ENCODE data around the gene HSPB1.
"Not testable (repeated sequence)": the region's sequence is repeated elsewhere in the genome, so short reads cannot be mapped to it uniquely, and the experiment has no call there.

Gene HSPB1

DNA sequence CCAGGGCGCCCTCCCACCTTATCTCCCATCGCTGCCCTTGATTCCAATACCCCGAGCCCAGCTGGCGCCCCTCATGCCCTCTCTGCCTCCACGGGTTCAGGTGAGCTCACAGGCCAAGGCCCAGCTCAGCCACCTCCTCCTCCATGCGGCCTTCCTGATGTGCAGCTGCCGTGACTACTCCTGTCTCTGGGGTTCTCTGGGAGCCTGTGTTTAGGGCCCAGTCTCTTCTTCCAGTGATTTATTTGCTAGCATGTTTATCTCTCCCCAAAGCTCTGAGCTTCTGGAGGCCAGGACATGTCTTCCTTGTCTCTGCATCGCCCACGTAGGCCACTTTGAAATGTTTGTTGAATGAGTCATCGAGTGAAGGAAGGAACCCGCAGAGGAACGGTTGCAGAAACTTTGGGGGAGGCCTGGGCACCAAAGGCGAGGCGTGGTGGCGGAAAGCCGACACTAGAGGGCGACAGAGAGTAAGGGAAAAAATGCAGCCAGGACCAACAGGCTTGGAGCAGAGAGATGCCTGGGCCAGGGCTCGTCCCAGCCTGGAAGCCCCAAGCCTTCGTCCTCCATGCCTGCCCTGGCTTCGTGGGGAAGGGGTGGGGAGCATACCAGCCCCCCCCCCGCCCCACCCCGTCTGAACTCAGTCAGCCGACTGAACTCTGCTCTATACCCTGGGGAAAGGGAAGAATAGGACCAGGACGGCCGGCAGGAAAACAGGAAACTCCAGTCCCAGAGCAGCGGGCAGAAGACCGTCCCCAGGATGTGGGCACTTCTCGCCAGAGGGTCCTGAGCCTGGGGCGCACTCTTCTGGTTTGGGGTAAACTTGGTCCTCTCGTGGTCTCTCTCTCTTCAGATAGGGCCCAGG, 10.9 kb upstream of the HSPB1 start:
- peaks cover 41% of the 10 kb centered on the region for H3K4me1 ChIP-seq (ENCODE audit: low read depth, poor library complexity, severe bottlenecking)
- H4K20me1 ChIP-seq (ENCODE audit: insufficient read depth), result no peaks in the 10 kb centered on the region
- no peak overlapping the region for H3K27ac ChIP-seq
- TF ChIP-seq, protein P1, sequence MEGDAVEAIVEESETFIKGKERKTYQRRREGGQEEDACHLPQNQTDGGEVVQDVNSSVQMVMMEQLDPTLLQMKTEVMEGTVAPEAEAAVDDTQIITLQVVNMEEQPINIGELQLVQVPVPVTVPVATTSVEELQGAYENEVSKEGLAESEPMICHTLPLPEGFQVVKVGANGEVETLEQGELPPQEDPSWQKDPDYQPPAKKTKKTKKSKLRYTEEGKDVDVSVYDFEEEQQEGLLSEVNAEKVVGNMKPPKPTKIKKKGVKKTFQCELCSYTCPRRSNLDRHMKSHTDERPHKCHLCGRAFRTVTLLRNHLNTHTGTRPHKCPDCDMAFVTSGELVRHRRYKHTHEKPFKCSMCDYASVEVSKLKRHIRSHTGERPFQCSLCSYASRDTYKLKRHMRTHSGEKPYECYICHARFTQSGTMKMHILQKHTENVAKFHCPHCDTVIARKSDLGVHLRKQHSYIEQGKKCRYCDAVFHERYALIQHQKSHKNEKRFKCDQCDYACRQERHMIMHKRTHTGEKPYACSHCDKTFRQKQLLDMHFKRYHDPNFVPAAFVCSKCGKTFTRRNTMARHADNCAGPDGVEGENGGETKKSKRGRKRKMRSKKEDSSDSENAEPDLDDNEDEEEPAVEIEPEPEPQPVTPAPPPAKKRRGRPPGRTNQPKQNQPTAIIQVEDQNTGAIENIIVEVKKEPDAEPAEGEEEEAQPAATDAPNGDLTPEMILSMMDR (conservative IDR thresholded peaks at IDR 0.05; ENCODE audit: low read depth, low read length), result peak; percentile 98
- no peaks in the 10 kb centered on the region for H3K79me2 ChIP-seq (ENCODE audit: insufficient read depth, low read depth)
- H3K27me3 ChIP-seq (ENCODE audit: insufficient read depth, low read depth), result no peaks in the 10 kb centered on the region; the same call in 1 of the 2 replicates
- peak overlapping the region; percentile 50 for H3K4me2 ChIP-seq
- no peaks in the 10 kb centered on the region for H3K36me3 ChIP-seq (ENCODE audit: insufficient read depth)
- peak overlapping the region; percentile 75 for H2AFZ ChIP-seq (ENCODE audit: low read depth)
- no peak overlapping the region for H3K4me3 ChIP-seq (IDR thresholded peaks at IDR 0.05; ENCODE audit: insufficient read depth, low read depth, low read length)
- peak overlapping the region; percentile 4; the same call in 1 of the 2 replicates for H3K9ac ChIP-seq

DNA sequence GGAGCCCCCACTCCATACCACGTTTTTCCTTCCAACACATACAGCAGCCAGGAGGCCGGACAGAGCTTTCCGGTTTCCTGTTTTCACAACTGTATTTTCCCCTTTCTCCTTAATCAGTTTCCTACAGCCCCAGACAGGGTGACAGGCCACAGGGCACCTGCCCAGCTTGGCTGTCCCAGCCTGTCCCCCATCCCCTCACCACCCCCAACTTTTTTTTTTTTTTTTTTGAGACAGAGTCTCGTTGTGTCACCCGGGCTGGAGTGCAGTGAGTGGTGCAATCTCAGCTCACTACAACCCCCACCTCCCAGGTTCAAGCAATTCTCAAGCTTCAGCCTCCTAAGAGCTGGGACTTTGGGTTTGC, 10.3 kb upstream of the HSPB1 start:
- no peak overlapping the region for H3K27ac ChIP-seq
- H3K79me2 ChIP-seq (ENCODE audit: insufficient read depth, low read depth), result no peaks in the 10 kb centered on the region
- no peak overlapping the region for H3K4me3 ChIP-seq (IDR thresholded peaks at IDR 0.05; ENCODE audit: insufficient read depth, low read depth, low read length)
- H2AFZ ChIP-seq (ENCODE audit: low read depth), result peak overlapping the region; percentile 75
- no peaks in the 10 kb centered on the region; the same call in 1 of the 2 replicates for H3K27me3 ChIP-seq (ENCODE audit: insufficient read depth, low read depth)
- H3K4me2 ChIP-seq, result peak overlapping the region; percentile 50; the same call in 1 of the 2 replicates
- no peaks in the 10 kb centered on the region for H4K20me1 ChIP-seq (ENCODE audit: insufficient read depth)
- H3K4me1 ChIP-seq (ENCODE audit: low read depth, poor library complexity, severe bottlenecking), result peaks cover 44% of the 10 kb centered on the region
- no peaks in the 10 kb centered on the region for H3K36me3 ChIP-seq (ENCODE audit: insufficient read depth)
- H3K9ac ChIP-seq, result peak overlapping the region; percentile 4; the same call in 1 of the 2 replicates
- TF ChIP-seq, protein P1 (conservative IDR thresholded peaks at IDR 0.05; ENCODE audit: low read depth, low read length), result no peak

DNA sequence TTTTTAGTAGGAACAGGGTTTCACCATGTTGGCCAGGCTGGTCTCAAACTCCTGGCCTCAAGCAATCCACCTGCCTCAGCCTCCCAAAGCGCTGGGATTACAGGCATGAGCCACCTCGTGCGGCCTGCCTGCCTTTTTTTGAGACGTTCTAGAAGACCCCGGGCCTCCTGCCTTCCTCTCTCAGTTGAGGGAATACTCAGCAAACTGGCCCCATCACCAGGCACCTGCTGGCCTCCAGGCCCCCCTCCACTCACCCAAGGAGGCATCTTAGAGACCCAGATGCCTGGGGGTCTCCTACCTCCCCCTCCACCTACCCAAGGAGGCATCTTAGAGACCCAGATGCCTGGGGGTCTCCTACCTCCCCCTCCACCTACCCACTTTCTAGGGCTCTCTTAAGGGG, 9.6 kb upstream of the HSPB1 start:
- not testable (repeated sequence) for H3K4me2 ChIP-seq, H3K9ac ChIP-seq

DNA sequence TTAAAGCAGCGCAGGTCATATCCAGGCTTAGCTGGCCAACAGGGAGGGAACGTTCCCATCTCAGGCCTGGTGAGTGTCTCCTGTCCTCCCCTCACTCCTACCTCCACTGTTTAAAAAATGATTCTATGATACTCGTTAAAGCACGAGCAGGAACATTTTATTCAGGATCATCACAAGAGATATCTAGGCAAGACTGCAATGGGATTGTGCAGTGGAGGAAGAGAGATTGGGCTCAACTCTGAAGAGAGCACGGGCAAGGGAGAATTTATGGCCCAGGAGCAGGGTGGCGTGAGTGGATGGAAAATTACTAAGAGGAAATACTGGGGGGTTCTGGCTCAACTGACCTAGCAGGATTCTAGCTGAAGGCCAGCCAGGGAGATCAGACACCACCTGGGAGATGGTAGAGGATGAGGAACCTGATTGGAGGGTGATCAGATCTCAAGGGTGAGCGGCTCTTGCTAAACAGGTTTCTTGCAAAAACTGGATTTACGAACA, 9.0 kb upstream of the HSPB1 start:
- Histone ChIP-seq H3K4me3 (IDR thresholded peaks at IDR 0.05; ENCODE audit: insufficient read depth, low read depth, low read length) (no peak overlapping the region), H3K27ac (no peak overlapping the region), H3K4me1 (ENCODE audit: low read depth, poor library complexity, severe bottlenecking) (peaks cover 44% of the 10 kb centered on the region), H2AFZ (ENCODE audit: low read depth) (no peak overlapping the region), H3K36me3 (ENCODE audit: insufficient read depth) (no peaks in the 10 kb centered on the region), H3K9ac (no peak overlapping the region), H3K27me3 (ENCODE audit: insufficient read depth, low read depth) (no peaks in the 10 kb centered on the region; the same call in 1 of the 2 replicates), H3K4me2 (no peak overlapping the region), H4K20me1 (ENCODE audit: insufficient read depth) (no peaks in the 10 kb centered on the region), H3K79me2 (ENCODE audit: insufficient read depth, low read depth) (no peaks in the 10 kb centered on the region)
- TF ChIP-seq, protein P1 (conservative IDR thresholded peaks at IDR 0.05; ENCODE audit: low read depth, low read length), result no peak

More for the DNA sequence above, 9.6 kb upstream of the HSPB1 start:
- not testable (repeated sequence) for H3K27me3 ChIP-seq (ENCODE audit: insufficient read depth, low read depth); H3K79me2 ChIP-seq (ENCODE audit: insufficient read depth, low read depth); H3K27ac ChIP-seq; H4K20me1 ChIP-seq (ENCODE audit: insufficient read depth); H3K4me3 ChIP-seq (IDR thresholded peaks at IDR 0.05; ENCODE audit: insufficient read depth, low read depth, low read length); H3K36me3 ChIP-seq (ENCODE audit: insufficient read depth); H2AFZ ChIP-seq (ENCODE audit: low read depth)
- H3K4me1 ChIP-seq (ENCODE audit: low read depth, poor library complexity, severe bottlenecking), result peaks cover 44% of the 10 kb centered on the region
